GM19023 (cell line): ENCODE results near the gene AUTS2.

Source experiments
- ATAC-seq: cut with Tn5 transposase; IDR thresholded peaks from one replicate; pipeline ENCODE4 v1.9.1; 2021; ENCODE audit warnings: mild to moderate bottlenecking, moderate library complexity; ENCODE audit not compliant: unreplicated experiment

AUTS2 gene

GRCh38 chr7:69959789-69960499 lies 361.7 kb downstream of the AUTS2 start:
- no peak for ATAC-seq

GRCh38 chr7:69961436-69961835 lies 363.2 kb downstream of the AUTS2 start:
- ATAC-seq: no peak

GRCh38 chr7:69962186-69963065 lies 364.2 kb downstream of the AUTS2 start:
- no peak for ATAC-seq

DNA sequence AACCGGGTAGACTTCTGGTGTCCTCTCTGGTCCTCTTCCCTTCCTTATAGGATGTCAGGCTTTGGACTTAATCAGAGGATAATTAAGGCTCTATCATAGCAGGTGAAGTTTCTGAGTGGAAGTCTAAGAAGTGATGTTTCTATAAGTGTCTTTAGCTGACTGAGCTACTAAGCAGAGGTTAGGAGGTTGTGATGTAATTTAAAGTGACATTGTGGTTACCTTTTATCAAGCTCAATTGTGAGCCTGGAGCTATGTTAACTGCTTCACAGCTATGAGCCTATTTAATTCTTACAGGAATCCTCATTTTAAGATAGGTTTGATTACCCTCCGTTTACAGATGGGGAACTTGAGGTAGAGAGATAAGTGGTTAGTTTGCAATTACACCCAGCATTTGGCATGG lies 365.1 kb downstream of the AUTS2 start:
- no peak for ATAC-seq

DNA sequence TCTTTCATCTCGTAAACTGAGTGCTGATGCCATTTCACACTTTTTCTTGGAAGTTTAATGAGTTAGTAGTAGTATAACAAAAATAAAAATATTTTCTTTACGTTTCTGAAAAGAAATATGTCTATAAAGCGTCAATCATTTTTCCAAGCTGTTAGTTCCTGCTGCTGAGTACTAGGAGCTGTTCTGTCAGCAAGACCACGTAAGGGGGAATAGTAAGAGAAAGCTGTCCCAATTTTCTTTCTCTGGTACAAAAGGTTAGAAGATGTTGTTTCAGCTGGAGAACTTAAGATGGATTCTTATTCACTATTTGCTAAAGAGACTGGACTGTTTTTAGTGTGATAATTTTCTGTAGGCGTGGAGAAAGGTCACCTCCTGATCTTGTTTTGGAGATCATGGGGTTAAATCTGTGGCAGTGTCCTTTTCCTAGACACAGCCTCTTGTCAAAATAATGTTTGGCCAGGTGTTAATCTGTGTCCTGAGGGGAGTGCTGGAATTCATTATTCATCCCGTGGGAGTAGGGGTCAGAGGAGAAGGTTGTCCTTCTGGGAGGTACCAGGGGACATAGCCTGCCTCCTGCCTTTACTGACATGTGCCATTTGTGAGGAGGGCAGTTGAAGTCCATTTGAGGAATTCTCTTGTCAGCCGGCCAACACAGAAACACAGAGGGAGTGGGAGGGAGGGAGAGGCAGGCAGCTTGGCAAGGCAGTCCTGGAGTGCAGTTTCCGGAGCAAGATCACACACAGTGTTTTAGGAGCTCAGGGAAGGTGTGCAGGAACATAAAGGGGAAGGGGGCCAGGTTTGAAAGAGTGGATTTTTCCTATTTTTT lies 368.7 kb downstream of the AUTS2 start:
- ATAC-seq: no peak

- ATAC-seq: no peak
Observed at GRCh38 chr7:69967689-69968450, 369.6 kb downstream of the AUTS2 start.

GRCh38 chr7:69968969-69969556 lies 370.8 kb downstream of the AUTS2 start:
- no peak for ATAC-seq

DNA sequence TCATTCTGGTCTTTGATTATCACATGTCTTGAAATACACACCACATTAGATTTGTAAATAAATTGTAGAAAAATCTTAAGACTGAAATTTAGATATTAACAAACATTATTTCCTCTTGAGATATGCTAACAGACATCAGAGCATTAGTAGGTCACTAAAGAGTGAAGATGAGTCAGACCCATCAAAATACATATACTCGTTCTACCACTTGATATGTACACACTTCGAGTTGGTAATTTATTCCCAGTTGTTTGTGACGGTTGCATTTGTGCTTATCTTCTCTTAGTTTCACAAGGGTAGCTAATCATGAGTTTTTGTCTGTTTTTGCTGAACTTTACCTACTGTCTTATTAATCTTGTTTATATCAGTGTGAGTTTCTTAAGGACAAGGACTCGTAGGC lies 383.4 kb downstream of the AUTS2 start:
- no peak for ATAC-seq

GRCh38 chr7:69982197-69982596 lies 383.9 kb downstream of the AUTS2 start:
- ATAC-seq: no peak

- no peak for ATAC-seq
Observed at GRCh38 chr7:69989551-69989950, 391.3 kb downstream of the AUTS2 start.

DNA sequence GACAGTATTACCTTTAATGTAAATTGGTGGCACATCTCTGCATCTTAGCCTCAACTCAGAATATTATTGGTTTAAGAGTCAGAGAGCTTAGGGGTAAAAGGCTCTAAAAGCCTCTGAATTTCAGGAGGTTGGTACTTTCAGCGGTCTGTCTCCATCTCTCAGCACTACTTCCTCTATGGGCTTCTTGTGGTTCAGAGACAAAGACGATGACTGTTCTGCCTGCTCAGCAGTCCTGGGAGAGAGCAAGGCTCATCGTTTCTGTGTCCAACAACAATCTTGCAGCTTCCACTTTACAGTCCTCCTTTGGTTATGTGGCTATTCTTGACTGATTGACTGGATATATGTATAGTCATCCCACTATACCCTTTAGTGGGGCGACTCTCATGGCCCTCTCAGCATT lies 394.7 kb downstream of the AUTS2 start:
- no peak for ATAC-seq

DNA sequence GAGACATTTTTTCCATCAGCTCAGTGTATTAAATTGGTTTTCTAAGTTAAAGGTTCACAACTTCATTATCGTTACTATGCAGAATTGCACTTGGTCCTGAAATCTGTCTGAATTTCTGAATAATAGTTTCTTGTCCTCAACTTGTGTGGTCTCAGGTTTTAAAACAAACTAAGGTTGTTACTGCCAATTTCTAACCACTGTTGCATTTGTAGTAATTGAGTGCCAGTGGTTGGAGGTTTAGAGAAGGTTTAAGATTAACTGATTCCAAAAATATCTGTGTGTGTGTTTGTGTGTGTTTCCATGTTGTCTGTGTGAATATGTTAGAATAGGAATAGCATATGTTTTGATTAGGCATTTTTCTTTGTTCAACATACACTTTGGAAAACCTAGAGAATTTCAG lies 395.9 kb downstream of the AUTS2 start:
- ATAC-seq: no peak

DNA sequence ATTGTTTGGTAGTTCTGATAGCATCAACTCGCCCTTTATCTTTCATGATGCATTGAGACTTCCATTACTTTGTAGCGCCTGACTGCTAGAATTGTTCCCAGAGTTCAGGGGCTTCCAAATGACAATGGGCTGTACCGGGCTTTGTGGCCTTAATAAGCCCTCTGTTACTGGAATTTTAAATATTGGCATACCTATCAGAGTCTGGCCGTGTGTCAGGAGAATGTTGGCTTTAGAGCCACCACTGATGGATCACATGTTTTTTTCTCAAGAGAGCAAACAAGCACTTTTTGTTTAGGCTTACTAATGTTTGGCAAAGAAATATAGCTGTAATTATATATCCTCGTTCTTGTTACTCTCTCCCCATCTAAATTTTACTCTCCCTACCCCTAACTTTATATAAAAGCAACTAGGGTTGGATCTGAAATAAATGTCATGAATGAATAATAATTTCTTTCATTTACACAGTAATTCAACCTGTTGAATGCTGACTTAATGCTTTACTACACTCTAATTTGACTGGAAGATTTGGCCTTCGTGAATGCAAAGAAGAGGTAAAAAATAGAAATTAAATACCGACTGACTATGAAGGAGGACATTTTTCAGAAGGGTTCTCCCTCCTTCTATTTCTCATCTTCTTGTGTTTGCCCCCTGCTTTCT lies 396.7 kb downstream of the AUTS2 start:
- ATAC-seq: no peak

- no peak for ATAC-seq
Observed at GRCh38 chr7:69996121-69996520, 397.8 kb downstream of the AUTS2 start.

DNA sequence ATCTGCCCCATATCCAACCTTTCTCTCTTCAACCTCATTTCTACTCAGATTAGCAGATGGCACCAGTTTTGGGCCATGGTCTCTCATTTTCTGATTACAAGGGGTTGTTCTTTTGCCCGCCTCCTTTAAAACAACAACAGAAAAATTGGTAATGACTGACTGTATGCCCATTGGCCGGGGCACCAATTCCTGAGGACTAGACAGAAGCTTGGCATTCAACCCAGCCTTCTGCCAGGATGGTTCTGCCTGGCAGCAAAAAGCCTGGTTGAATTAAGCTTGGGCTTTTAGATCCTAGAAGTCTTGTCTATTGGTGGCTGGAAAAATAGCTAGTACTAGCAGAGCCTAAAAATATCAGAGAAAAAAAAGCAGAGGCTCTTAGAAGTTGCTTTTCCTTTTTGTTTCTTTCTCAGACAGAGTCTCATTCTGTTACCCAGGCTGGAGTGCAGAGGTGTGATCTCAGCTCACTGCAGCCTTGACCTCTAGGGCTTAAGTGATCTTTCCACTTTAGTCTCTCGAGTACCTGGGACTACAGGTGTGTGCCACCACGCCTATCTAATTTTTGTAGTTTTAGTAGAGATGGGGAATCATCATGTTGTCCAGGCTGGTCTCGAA lies 402.6 kb downstream of the AUTS2 start:
- no peak for ATAC-seq

GRCh38 chr7:70005480-70005879 lies 407.2 kb downstream of the AUTS2 start:
- no peak for ATAC-seq

- ATAC-seq: no peak
Observed at GRCh38 chr7:70005891-70006260, 407.6 kb downstream of the AUTS2 start.

DNA sequence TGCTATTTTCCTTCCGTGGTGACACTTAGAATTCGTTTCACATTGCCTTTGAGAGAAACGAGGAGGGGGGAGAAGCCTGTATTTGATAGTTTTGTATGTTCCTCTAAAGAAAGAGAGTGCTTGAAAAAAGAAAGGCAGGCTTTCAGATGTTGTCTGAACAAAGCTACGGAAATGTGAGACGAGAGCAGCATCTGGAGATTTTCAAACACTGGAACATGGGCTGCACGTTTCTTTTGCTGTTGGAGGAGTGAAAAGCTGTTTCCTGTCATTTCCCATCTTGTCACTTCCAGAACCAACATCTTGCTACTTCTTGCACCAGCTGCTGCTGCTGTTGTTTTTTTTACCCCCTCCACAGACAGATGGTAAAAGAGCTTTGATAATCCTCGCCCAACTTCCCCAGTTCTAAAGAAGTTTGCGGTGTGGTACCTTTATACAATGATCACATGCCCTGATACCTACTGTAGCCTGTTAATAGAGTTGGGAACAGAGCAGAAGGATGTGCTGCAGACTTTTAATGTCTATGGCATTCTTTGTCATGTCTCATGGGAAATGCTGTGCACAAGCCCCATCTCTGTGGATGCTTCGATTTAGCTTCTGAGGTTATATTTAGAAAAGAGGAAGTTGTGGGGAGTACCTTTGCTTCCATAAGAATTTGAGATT lies 408.1 kb downstream of the AUTS2 start:
- no peak for ATAC-seq

DNA sequence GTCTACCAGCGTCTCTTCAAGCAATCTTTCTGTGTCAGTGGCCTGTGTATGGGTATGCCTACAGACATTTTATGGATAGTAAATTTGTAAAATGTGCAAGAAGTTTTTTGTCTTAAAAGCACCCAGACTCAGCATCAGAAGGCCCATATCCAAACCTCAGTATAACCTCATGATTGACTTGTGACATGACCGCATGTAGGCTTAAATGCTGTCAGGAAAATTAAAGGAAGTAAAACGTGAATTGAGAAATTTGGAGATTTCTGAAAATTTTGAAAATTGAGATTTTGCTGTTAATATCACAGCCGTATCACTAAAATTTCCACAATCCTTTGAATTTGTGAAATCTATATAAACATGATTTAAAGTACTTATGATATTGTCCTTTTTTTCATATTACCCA lies 410.2 kb downstream of the AUTS2 start:
- ATAC-seq: no peak
